HEK293T (cell line): ENCODE results near the gene ANO4.

Source experiments
- CTCF ChIA-PET: fragments of 350-600 bp; formaldehyde crosslinking; extraction: SDS; loops from one replicate; lab custom pipeline; 2021; ENCODE audit warnings: antibody characterized with exemption, inconsistent platforms; lab: Yijun Ruan, JAX
- POLR2A ChIA-PET: fragments of 350-600 bp; formaldehyde crosslinking; extraction: SDS; loops from one replicate; lab custom pipeline; 2020; ENCODE audit warnings: antibody characterized with exemption, inconsistent platforms; lab: Yijun Ruan, JAX
- DNase-seq: peaks from one replicate; pipeline ENCODE4 v3.0.0; 2012; ENCODE audit warnings: mixed read lengths; ENCODE audit errors: extremely low spot score
- ARNT ChIP-seq: fragments of 450-650 bp; IDR thresholded peaks from 2 replicates; pipeline ENCODE4 v1.6.1; 2017; ENCODE audit warnings: mild to moderate bottlenecking
- BHLHE40 ChIP-seq: fragments of 450-650 bp; IDR thresholded peaks from 2 replicates; pipeline ENCODE4 v1.6.1; 2016; ENCODE audit warnings: mild to moderate bottlenecking, moderate library complexity, borderline replicate concordance
- CTBP1 ChIP-seq: fragments of 450-650 bp; IDR thresholded peaks from 2 replicates; pipeline ENCODE4 v1.6.1; 2016; ENCODE audit warnings: borderline replicate concordance
- ELF4 ChIP-seq: fragments of 450-650 bp; IDR thresholded peaks from 2 replicates; pipeline ENCODE4 v1.6.1; 2017; ENCODE audit warnings: antibody characterized with exemption
- FOXA1 ChIP-seq: fragments of 450-650 bp; IDR thresholded peaks from 2 replicates; pipeline ENCODE4 v1.6.1; 2016; ENCODE audit warnings: mild to moderate bottlenecking
- FOXK2 ChIP-seq: fragments of 450-650 bp; IDR thresholded peaks from 2 replicates; pipeline ENCODE4 v1.6.1; 2016; ENCODE audit warnings: mild to moderate bottlenecking
- FOXM1 ChIP-seq: fragments of 450-650 bp; IDR thresholded peaks from 2 replicates; pipeline ENCODE4 v1.6.1; 2017; ENCODE audit warnings: mild to moderate bottlenecking, borderline replicate concordance
- HDGF ChIP-seq: fragments of 450-650 bp; IDR thresholded peaks from 2 replicates; pipeline ENCODE4 v1.6.1; 2017; ENCODE audit warnings: antibody characterized with exemption, borderline replicate concordance
- L3MBTL2 ChIP-seq: fragments of 450-650 bp; conservative IDR thresholded peaks from 2 replicates; pipeline ENCODE4 v1.6.1; 2016; ENCODE audit warnings: mild to moderate bottlenecking
- LEF1 ChIP-seq: fragments of 450-650 bp; IDR thresholded peaks from 2 replicates; pipeline ENCODE4 v1.6.1; 2017; ENCODE audit warnings: mild to moderate bottlenecking, borderline replicate concordance
- NFRKB ChIP-seq: fragments of 450-650 bp; IDR thresholded peaks from 2 replicates; pipeline ENCODE4 v1.6.1; 2016; ENCODE audit warnings: mild to moderate bottlenecking, moderate library complexity
- PKNOX1 ChIP-seq: fragments of 450-650 bp; IDR thresholded peaks from 2 replicates; pipeline ENCODE4 v1.6.1; 2016
- SP1 ChIP-seq: fragments of 450-650 bp; IDR thresholded peaks from 2 replicates; pipeline ENCODE4 v1.6.1; 2017
- SUZ12 ChIP-seq: fragments of 450-650 bp; IDR thresholded peaks from 2 replicates; pipeline ENCODE4 v1.6.1; 2016; ENCODE audit warnings: mild to moderate bottlenecking
- TARDBP ChIP-seq: fragments of 450-650 bp; IDR thresholded peaks from 2 replicates; pipeline ENCODE4 v1.6.1; 2016
- ZNF384 ChIP-seq: fragments of 450-650 bp; IDR thresholded peaks from 2 replicates; pipeline ENCODE4 v1.6.1; 2016

Gene ANO4

GRCh38 chr12:101027200-101027599, 232.6 kb downstream of the ANO4 start:
- no peak for DNase-seq
- POLR2A ChIA-PET: no interaction called here

DNA sequence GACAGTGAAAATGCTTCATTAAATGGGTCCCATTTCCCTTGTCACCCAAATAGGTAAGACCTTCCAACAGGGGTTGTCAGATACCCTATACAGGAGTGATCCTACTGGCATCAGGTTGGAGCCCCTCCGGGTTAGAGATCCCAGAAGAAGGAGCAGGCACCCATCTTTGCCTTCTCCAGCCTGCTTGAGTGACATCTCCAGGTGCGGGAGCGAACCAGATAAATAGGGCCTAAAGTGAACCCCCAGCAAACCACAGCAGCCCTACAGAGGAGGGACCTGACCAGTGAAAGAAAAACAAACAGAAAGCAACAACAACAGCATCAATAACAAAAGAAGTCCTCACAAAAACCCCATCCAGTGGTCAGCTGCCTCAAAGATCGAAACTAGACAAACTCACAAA, 233.2 kb downstream of the ANO4 start:
- CTCF ChIA-PET: no interaction called here
- DNase-seq: no peak
- POLR2A ChIA-PET: no interaction called here
- TF ChIP-seq ARNT (no peak), PKNOX1 (no peak), LEF1 (no peak), ZNF384 (no peak), BHLHE40 (no peak), CTBP1 (no peak), TARDBP (no peak), SUZ12 (no peak), FOXK2 (no peak), ELF4 (no peak), L3MBTL2 (no peak), FOXM1 (no peak)

More at GRCh38 chr12:101027200-101027599, 232.6 kb downstream of the ANO4 start:
- TF ChIP-seq SUZ12 (no peak), ZNF384 (no peak), ARNT (no peak), TARDBP (no peak), LEF1 (no peak), HDGF (no peak), ELF4 (no peak), SP1 (no peak), NFRKB (no peak), PKNOX1 (no peak), CTBP1 (no peak), FOXA1 (no peak), L3MBTL2 (no peak), FOXM1 (no peak), FOXK2 (no peak), BHLHE40 (no peak)
- CTCF ChIA-PET: no interaction called here

- TF ChIP-seq FOXA1: no peak
- TF ChIP-seq TARDBP: no peak
- TF ChIP-seq BHLHE40: no peak
- TF ChIP-seq SP1: no peak
- TF ChIP-seq SUZ12: no peak
- no peak for TF ChIP-seq ZNF384
- no peak for TF ChIP-seq FOXM1
- TF ChIP-seq HDGF: no peak
- TF ChIP-seq CTBP1: no peak
- no peak for TF ChIP-seq NFRKB
- TF ChIP-seq FOXK2: no peak
- TF ChIP-seq L3MBTL2: no peak
- TF ChIP-seq ARNT: no peak
- TF ChIP-seq ELF4: no peak
- TF ChIP-seq LEF1: no peak
- TF ChIP-seq PKNOX1: no peak
- ChIA-PET POLR2A (no interaction called here), CTCF (no interaction called here)
- DNase-seq: no peak
Observed at GRCh38 chr12:101038289-101038871, 243.8 kb downstream of the ANO4 start.

DNA sequence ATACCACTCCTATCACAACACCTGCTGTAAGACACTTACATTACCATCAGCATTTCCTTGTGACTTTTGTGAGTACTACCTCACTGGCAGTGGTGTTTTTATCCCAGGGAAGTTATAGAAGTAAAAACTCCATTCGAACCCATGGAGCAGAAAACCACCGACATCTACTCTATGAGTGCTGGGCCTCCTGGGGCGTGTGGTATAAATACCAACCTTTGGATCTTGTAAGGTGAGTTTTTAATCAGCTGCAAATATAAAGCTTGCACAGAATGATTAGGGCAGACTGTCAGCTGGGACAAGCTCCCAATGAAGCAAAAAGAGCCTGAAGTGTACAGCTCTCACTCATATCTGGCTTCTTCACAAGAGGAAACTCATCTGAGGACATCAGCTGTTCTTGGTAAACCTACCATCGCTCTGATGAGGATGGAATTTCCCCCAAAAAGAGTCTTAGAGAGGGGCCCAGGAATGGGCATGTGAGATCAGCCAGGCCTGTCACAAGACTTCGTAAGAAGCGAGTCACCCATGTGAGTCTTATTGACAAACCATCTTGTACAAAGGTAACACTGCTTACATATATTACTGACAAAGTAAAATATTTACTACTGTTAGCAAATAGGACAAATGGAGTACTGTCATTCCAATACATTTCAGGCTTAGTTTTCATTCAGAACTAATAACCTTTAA, 245.4 kb downstream of the ANO4 start:
- ChIA-PET CTCF (no interaction called here), POLR2A (no interaction called here)
- DNase-seq: no peak
- TF ChIP-seq TARDBP (no peak), SP1 (no peak), LEF1 (no peak), FOXM1 (no peak), L3MBTL2 (no peak)

GRCh38 chr12:101040936-101041335, 246.4 kb downstream of the ANO4 start:
- ChIA-PET POLR2A (no interaction called here), CTCF (no interaction called here)
- TF ChIP-seq SUZ12: no peak
- TF ChIP-seq FOXA1: no peak
- no peak for TF ChIP-seq LEF1
- no peak for TF ChIP-seq PKNOX1
- no peak for TF ChIP-seq CTBP1
- TF ChIP-seq FOXM1: no peak
- DNase-seq: no peak

GRCh38 chr12:101042211-101042610, 247.6 kb downstream of the ANO4 start:
- POLR2A ChIA-PET: no interaction called here

More at GRCh38 chr12:101042211-101042610, 247.6 kb downstream of the ANO4 start:
- no peak for DNase-seq
- CTCF ChIA-PET: no interaction called here
- TF ChIP-seq SUZ12 (no peak), L3MBTL2 (no peak), LEF1 (no peak), ZNF384 (no peak), SP1 (no peak), CTBP1 (no peak), ELF4 (no peak), FOXM1 (no peak), FOXA1 (no peak), BHLHE40 (no peak), FOXK2 (no peak)
